Measurements from ENCODE around the gene HBG2. TPM values are rescaled to one million over a fixed set of nuclear protein-coding genes. Genes with fewer than 3 reads are reported as not detected.

The HBG2 gene
- total and polyA plus RNA-seq, 2 experiments from 2014 or later: not detected

DNA sequence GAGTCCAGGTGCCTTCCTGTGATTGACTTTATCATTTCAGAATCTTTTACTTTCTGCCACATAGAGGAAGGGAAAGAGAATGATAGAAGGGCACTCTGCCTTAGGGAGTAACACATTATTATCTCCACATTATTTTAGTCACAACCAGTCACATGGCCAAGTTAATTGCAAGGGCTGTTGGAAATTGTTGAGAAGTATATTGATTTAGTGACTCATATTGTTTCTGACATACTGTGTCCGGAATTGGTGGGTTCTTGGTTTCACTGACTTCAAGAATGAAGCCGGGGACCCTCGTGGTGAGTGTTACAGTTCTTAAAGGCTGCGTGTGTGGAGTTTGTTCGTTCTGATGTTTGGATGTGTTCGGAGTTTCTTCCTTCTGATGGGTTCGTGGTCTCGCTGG, 38.4 kb upstream of the HBG2 start (continued):
- TF ChIP-seq REST (IDR thresholded peaks at IDR 0.05; ENCODE audit: unreplicated experiment): no peak
- no peak for TF ChIP-seq STAT1 (IDR thresholded peaks at IDR 0.05; ENCODE audit: unreplicated experiment)
- TF ChIP-seq CREB1 (CRISPR knock-in tag; IDR thresholded peaks at IDR 0.05; ENCODE audit: low read depth): no peak

- Histone ChIP-seq H3K27ac (ENCODE audit: low read depth) (no peak overlapping the region), H3K79me2 (replicated peaks; ENCODE audit: insufficient read depth) (no peaks in the 10 kb centered on the region), H4K20me1 (replicated peaks; ENCODE audit: insufficient read depth) (no peaks in the 10 kb centered on the region), H3K27me3 (ENCODE audit: insufficient read depth) (no peaks in the 10 kb centered on the region), H3K4me3 (no peak overlapping the region), H3K4me1 (ENCODE audit: insufficient read depth) (no peaks in the 10 kb centered on the region), H2AFZ (no peak overlapping the region), H3K9me2 (ENCODE audit: insufficient read depth) (no peaks in the 10 kb centered on the region), H3F3A (replicated peaks; ENCODE audit: low read depth) (no peaks in the 10 kb centered on the region), H3K36me3 (ENCODE audit: insufficient read depth) (no peaks in the 10 kb centered on the region), H3K4me2 (no peak overlapping the region)
- H3K27ac Mint-ChIP-seq: no peak overlapping the region
- H3K4me1 Mint-ChIP-seq: no peaks in the 10 kb centered on the region
- ATAC-seq (peak; percentile 93), DNase-seq (ENCODE audit: low spot score) (peak; percentile 71)
- no peaks in the 10 kb centered on the region for H3K9me3 Mint-ChIP-seq
- no peaks in the 10 kb centered on the region for H3K27me3 Mint-ChIP-seq (ENCODE audit: insufficient read depth, low read depth, poor library complexity)
- H3K36me3 Mint-ChIP-seq (ENCODE audit: low read depth): no peaks in the 10 kb centered on the region; the same call in 2 of the 3 replicates
- no peak overlapping the region for H3K4me3 Mint-ChIP-seq
- peak; percentile 82 to 85 for TF ChIP-seq CTCF (conservative IDR thresholded peaks at IDR 0.05; ENCODE audit: low read depth in 2 of 2)
- TF ChIP-seq, protein P1, sequence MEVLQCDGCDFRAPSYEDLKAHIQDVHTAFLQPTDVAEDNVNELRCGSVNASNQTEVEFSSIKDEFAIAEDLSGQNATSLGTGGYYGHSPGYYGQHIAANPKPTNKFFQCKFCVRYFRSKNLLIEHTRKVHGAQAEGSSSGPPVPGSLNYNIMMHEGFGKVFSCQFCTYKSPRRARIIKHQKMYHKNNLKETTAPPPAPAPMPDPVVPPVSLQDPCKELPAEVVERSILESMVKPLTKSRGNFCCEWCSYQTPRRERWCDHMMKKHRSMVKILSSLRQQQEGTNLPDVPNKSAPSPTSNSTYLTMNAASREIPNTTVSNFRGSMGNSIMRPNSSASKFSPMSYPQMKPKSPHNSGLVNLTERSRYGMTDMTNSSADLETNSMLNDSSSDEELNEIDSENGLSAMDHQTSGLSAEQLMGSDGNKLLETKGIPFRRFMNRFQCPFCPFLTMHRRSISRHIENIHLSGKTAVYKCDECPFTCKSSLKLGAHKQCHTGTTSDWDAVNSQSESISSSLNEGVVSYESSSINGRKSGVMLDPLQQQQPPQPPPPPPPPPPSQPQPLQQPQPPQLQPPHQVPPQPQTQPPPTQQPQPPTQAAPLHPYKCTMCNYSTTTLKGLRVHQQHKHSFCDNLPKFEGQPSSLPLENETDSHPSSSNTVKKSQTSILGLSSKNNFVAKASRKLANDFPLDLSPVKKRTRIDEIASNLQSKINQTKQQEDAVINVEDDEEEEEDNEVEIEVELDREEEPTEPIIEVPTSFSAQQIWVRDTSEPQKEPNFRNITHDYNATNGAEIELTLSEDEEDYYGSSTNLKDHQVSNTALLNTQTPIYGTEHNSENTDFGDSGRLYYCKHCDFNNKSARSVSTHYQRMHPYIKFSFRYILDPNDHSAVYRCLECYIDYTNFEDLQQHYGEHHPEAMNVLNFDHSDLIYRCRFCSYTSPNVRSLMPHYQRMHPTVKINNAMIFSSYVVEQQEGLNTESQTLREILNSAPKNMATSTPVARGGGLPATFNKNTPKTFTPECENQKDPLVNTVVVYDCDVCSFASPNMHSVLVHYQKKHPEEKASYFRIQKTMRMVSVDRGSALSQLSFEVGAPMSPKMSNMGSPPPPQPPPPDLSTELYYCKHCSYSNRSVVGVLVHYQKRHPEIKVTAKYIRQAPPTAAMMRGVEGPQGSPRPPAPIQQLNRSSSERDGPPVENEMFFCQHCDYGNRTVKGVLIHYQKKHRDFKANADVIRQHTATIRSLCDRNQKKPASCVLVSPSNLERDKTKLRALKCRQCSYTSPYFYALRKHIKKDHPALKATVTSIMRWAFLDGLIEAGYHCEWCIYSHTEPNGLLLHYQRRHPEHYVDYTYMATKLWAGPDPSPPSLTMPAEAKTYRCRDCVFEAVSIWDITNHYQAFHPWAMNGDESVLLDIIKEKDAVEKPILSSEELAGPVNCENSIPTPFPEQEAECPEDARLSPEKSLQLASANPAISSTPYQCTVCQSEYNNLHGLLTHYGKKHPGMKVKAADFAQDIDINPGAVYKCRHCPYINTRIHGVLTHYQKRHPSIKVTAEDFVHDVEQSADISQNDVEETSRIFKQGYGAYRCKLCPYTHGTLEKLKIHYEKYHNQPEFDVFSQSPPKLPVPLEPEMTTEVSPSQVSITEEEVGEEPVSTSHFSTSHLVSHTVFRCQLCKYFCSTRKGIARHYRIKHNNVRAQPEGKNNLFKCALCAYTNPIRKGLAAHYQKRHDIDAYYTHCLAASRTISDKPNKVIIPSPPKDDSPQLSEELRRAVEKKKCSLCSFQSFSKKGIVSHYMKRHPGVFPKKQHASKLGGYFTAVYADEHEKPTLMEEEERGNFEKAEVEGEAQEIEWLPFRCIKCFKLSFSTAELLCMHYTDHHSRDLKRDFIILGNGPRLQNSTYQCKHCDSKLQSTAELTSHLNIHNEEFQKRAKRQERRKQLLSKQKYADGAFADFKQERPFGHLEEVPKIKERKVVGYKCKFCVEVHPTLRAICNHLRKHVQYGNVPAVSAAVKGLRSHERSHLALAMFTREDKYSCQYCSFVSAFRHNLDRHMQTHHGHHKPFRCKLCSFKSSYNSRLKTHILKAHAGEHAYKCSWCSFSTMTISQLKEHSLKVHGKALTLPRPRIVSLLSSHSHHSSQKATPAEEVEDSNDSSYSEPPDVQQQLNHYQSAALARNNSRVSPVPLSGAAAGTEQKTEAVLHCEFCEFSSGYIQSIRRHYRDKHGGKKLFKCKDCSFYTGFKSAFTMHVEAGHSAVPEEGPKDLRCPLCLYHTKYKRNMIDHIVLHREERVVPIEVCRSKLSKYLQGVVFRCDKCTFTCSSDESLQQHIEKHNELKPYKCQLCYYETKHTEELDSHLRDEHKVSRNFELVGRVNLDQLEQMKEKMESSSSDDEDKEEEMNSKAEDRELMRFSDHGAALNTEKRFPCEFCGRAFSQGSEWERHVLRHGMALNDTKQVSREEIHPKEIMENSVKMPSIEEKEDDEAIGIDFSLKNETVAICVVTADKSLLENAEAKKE (CRISPR knock-in tag; IDR thresholded peaks at IDR 0.05): peak; percentile 24; the same call in 1 of the 2 replicates
- no peak for TF ChIP-seq ZNF114 (CRISPR knock-in tag; IDR thresholded peaks at IDR 0.05)
- no peak for TF ChIP-seq NANOG (IDR thresholded peaks at IDR 0.05; ENCODE audit: borderline replicate concordance)
- TF ChIP-seq POLR2AphosphoS5 (IDR thresholded peaks at IDR 0.05; ENCODE audit: low read depth): no peak
- no peak for TF ChIP-seq JUNB (IDR thresholded peaks at IDR 0.05; ENCODE audit: unreplicated experiment)
Measured at GRCh38 chr11:5291207-5291838, 36.7 kb upstream of the HBG2 start.

Measured in GM23338 (cell line).